Liver (tissue), 9 donors: Measurements from ENCODE around the gene PLCE1. TPM values are rescaled to one million over a fixed set of nuclear protein-coding genes. Genes with fewer than 3 reads are reported as not detected.

Experiments used
- DNase-seq: peaks from one replicate; pipeline ENCODE4 v3.0.0-alpha.2; 2017; ENCODE audit warnings: low spot score
- H3K27ac ChIP-seq, 2 donors: one replicate each; pipeline ENCODE4 v1.7.0; 2013; ENCODE audit warnings: inconsistent platforms in 2 of 2, low read length in 2 of 2, control low read depth in 1 of 2, low read depth in 1 of 2, mild to moderate bottlenecking in 1 of 2
- H3K27me3 ChIP-seq, 4 donors: one replicate each; pipeline versions ENCODE4 v1.6.1 to v1.7.0; 2013; ENCODE audit warnings: low read length in 3 of 4, inconsistent platforms in 1 of 4, mild to moderate bottlenecking in 1 of 4, moderate library complexity in 1 of 4; ENCODE audit not compliant: control insufficient read depth in 4 of 4, insufficient read depth in 4 of 4
- H3K36me3 ChIP-seq, 4 donors: one replicate each; pipeline versions ENCODE4 v1.6.1 to v1.7.0; 2013; ENCODE audit warnings: low read length in 3 of 4, mild to moderate bottlenecking in 3 of 4, low read depth in 1 of 4, moderate library complexity in 1 of 4; ENCODE audit not compliant: control insufficient read depth in 4 of 4, insufficient read depth in 3 of 4
- H3K4me1 ChIP-seq, 4 donors: one replicate each; pipeline versions ENCODE4 v1.6.1 to v1.7.0; 2013; ENCODE audit warnings: low read length in 3 of 4, mild to moderate bottlenecking in 3 of 4, moderate library complexity in 1 of 4; ENCODE audit not compliant: control insufficient read depth in 4 of 4, insufficient read depth in 4 of 4
- H3K4me3 ChIP-seq, 3 donors: one replicate each; pipeline versions ENCODE4 v1.6.1 to v1.7.0; 2013; ENCODE audit warnings: low read length in 3 of 3, control low read depth in 1 of 3, low read depth in 1 of 3, mild to moderate bottlenecking in 1 of 3
- H3K9ac ChIP-seq, 2 donors: one replicate each; pipeline ENCODE4 v1.7.0; 2013; ENCODE audit warnings: low read length in 2 of 2, mild to moderate bottlenecking in 2 of 2, moderate library complexity in 2 of 2, control low read depth in 1 of 2, low read depth in 1 of 2
- H3K9me3 ChIP-seq, 4 donors: one replicate each; pipeline versions ENCODE4 v1.6.1 to v1.7.0; 2013; ENCODE audit warnings: low read length in 3 of 4; ENCODE audit not compliant: control insufficient read depth in 4 of 4
- EGR1 ChIP-seq, 2 donors: IDR thresholded peaks; 2 replicates each; pipeline ENCODE4 v1.6.1; 2016 to 2018; ENCODE audit warnings: antibody characterized with exemption in 2 of 2, low read depth in 2 of 2
- FOXA1 ChIP-seq: IDR thresholded peaks from 2 replicates; pipeline ENCODE4 v1.6.1; 2016; ENCODE audit warnings: antibody characterized with exemption
- FOXA2 ChIP-seq: IDR thresholded peaks from 2 replicates; pipeline ENCODE4 v1.6.1; 2016; ENCODE audit warnings: antibody characterized with exemption
- HNF4A ChIP-seq, 2 donors: conservative IDR thresholded peaks; 2 replicates each; pipeline ENCODE4 v1.6.1; 2016; ENCODE audit warnings: antibody characterized with exemption in 2 of 2, mild to moderate bottlenecking in 2 of 2
- HNF4G ChIP-seq: IDR thresholded peaks from 2 replicates; pipeline ENCODE4 v1.6.1; 2016; ENCODE audit warnings: antibody characterized with exemption
- JUND ChIP-seq, 2 donors: IDR thresholded peaks; 2 replicates each; pipeline ENCODE4 v1.6.1; 2016; ENCODE audit warnings: antibody characterized with exemption in 2 of 2
- RXRA ChIP-seq, 2 donors: IDR thresholded peaks; 2 replicates each; pipeline ENCODE4 v1.6.1; 2017 to 2018; ENCODE audit warnings: antibody characterized with exemption in 2 of 2, mild to moderate bottlenecking in 1 of 2
- TAF1 ChIP-seq: conservative IDR thresholded peaks from 2 replicates; pipeline ENCODE4 v1.6.1; 2016; ENCODE audit warnings: antibody characterized with exemption, mild to moderate bottlenecking
- YY1 ChIP-seq: IDR thresholded peaks from 2 replicates; pipeline ENCODE4 v1.6.1; 2016; ENCODE audit warnings: antibody characterized with exemption, mild to moderate bottlenecking
- WGBS: extraction: QIAGEN DNeasy Blood & Tissue Kit; methylation state at CpG from one replicate; pipeline ENCODE4 v1.1.7; 2013; 5-methylcytosine and 5-hydroxymethylcytosine counted together
- polyA plus RNA-seq, 2 donors: library from polyadenylated mRNA; stranded (reverse) in 1 of 2; unstranded in 1 of 2; fragments of 200-250 nt in 1 of 2; fragments of >200 nt in 1 of 2; fragmentation: Nextera tagmentation in 1 of 2; extraction: Ambion mirVana in 1 of 2; gene quantifications; one replicate each; pipeline versions ENCODE4 v1.2.1 to v1.2.3, GENCODE V29; 2013 to 2015
- total RNA-seq, 2 donors: library from RNA; depleted of rRNA; stranded (reverse); fragments of >200 nt; gene quantifications; one replicate each; pipeline ENCODE4 v1.2.3, GENCODE V29; 2014
- TF ChIP-seq, protein P1 (sequence below): fragments of 150-350 bp; IDR thresholded peaks from 2 replicates; pipeline ENCODE4 v1.5.1; 2017; ENCODE audit warnings: improper control_type of control experiment, low read depth, low read length; ENCODE audit not compliant: missing input control
- TF ChIP-seq, protein P2 (sequence below): IDR thresholded peaks from 2 replicates; pipeline ENCODE4 v1.6.1; 2016; ENCODE audit warnings: antibody characterized with exemption
- TF ChIP-seq, protein P3 (sequence below): IDR thresholded peaks from 2 replicates; pipeline ENCODE4 v1.6.1; 2016; ENCODE audit warnings: antibody characterized with exemption, mild to moderate bottlenecking
- donor health status: healthy.
- donor health status: healthy.
- donor health status: healthy.
- donor health status: healthy.
- donor health status: healthy.

Gene PLCE1
- under 1 TPM; 0.28 to 0.75 TPM for total RNA-seq
- under 1 TPM; 0.23 to 0.50 TPM for polyA plus RNA-seq

DNA sequence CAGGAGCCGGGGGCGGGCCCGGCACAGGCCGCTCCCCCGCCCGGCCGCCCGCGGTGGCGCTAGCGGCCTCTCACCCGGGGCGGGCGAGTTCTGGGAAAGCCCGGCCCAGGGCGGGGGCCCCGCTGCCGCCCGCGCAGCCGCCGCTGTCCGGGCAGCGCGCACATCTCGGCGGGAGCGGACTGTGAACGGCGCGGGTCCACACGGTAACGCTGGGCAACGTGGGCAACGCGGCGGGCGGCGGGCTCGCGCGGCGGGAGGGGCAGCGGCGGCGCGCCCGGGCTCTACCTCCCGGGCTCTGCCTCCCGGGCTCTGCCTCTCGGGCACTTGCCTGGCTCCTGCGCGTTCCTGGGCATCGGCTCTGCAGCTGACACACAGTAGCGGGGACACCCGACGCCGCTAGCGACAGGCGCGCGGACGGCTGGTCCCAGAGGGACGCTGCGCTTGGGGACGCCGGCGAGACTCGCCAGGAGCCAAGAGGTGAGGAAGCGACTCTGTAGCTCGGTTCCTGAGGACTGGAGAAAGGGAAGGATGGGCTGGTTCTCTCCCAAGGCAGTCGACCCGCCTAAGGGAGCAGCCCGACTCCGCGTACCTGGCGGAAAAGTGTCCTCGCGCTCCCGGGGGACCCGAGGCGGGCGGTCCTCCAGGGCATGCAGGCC is at the start of gene PLCE1:
Gene PLCE1 (plus strand): TSS at position 150 of the 656 bp plus-strand sequence. CDS start 37,116 bp downstream, outside the sequence.
- H3K9ac ChIP-seq: no peak within 1 kb of the TSS
- TF ChIP-seq EGR1 (IDR thresholded peaks at IDR 0.05; ENCODE audit: low read depth in 2 of 2) (no peak), YY1 (no peak), JUND (IDR thresholded peaks at IDR 0.05) (no peak)
- TF ChIP-seq, protein P1, sequence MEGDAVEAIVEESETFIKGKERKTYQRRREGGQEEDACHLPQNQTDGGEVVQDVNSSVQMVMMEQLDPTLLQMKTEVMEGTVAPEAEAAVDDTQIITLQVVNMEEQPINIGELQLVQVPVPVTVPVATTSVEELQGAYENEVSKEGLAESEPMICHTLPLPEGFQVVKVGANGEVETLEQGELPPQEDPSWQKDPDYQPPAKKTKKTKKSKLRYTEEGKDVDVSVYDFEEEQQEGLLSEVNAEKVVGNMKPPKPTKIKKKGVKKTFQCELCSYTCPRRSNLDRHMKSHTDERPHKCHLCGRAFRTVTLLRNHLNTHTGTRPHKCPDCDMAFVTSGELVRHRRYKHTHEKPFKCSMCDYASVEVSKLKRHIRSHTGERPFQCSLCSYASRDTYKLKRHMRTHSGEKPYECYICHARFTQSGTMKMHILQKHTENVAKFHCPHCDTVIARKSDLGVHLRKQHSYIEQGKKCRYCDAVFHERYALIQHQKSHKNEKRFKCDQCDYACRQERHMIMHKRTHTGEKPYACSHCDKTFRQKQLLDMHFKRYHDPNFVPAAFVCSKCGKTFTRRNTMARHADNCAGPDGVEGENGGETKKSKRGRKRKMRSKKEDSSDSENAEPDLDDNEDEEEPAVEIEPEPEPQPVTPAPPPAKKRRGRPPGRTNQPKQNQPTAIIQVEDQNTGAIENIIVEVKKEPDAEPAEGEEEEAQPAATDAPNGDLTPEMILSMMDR: peak; percentile 3
- TF ChIP-seq, protein P2, sequence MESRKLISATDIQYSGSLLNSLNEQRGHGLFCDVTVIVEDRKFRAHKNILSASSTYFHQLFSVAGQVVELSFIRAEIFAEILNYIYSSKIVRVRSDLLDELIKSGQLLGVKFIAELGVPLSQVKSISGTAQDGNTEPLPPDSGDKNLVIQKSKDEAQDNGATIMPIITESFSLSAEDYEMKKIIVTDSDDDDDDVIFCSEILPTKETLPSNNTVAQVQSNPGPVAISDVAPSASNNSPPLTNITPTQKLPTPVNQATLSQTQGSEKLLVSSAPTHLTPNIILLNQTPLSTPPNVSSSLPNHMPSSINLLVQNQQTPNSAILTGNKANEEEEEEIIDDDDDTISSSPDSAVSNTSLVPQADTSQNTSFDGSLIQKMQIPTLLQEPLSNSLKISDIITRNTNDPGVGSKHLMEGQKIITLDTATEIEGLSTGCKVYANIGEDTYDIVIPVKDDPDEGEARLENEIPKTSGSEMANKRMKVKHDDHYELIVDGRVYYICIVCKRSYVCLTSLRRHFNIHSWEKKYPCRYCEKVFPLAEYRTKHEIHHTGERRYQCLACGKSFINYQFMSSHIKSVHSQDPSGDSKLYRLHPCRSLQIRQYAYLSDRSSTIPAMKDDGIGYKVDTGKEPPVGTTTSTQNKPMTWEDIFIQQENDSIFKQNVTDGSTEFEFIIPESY: no peak

DNA sequence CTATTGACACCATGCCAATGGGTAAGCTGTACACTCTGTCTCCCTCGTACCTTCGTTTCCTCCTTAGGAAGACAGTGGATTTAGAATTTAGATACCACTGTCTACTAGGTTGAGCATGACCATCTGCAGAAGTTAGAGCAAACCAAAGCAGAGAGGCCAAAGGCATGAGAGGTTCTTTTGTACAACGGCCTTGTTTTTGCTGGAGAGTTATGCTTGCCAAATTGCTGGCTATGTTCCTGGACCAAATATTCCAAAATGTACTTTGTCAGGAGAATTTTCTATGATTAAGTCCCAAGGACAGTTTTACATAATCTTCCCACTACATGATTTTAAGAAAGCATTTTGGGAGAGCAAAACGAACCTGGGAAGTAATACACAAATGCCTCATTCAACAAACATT is 47.9 kb upstream of the PLCE1 start:
- H3K9ac ChIP-seq: no peak overlapping the region
- H3K27me3 ChIP-seq: no peaks in the 10 kb centered on the region
- H3K36me3 ChIP-seq: no peaks in the 10 kb centered on the region
- H3K9me3 ChIP-seq: no peaks in the 10 kb centered on the region
- no peak overlapping the region for H3K4me3 ChIP-seq
- no peaks in the 10 kb centered on the region for H3K4me1 ChIP-seq
- WGBS: 87% methylated on average over 4 of the region's 4 CpGs
- H3K27ac ChIP-seq: no peak overlapping the region
- no peak for DNase-seq
- TF ChIP-seq HNF4G: no peak
- TF ChIP-seq, protein P3, sequence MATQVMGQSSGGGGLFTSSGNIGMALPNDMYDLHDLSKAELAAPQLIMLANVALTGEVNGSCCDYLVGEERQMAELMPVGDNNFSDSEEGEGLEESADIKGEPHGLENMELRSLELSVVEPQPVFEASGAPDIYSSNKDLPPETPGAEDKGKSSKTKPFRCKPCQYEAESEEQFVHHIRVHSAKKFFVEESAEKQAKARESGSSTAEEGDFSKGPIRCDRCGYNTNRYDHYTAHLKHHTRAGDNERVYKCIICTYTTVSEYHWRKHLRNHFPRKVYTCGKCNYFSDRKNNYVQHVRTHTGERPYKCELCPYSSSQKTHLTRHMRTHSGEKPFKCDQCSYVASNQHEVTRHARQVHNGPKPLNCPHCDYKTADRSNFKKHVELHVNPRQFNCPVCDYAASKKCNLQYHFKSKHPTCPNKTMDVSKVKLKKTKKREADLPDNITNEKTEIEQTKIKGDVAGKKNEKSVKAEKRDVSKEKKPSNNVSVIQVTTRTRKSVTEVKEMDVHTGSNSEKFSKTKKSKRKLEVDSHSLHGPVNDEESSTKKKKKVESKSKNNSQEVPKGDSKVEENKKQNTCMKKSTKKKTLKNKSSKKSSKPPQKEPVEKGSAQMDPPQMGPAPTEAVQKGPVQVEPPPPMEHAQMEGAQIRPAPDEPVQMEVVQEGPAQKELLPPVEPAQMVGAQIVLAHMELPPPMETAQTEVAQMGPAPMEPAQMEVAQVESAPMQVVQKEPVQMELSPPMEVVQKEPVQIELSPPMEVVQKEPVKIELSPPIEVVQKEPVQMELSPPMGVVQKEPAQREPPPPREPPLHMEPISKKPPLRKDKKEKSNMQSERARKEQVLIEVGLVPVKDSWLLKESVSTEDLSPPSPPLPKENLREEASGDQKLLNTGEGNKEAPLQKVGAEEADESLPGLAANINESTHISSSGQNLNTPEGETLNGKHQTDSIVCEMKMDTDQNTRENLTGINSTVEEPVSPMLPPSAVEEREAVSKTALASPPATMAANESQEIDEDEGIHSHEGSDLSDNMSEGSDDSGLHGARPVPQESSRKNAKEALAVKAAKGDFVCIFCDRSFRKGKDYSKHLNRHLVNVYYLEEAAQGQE: no peak
- no peak for TF ChIP-seq EGR1 (IDR thresholded peaks at IDR 0.05; ENCODE audit: low read depth in 2 of 2)
- no peak for TF ChIP-seq JUND (IDR thresholded peaks at IDR 0.05)
- TF ChIP-seq TAF1: no peak
- TF ChIP-seq FOXA2: no peak
- TF ChIP-seq RXRA (IDR thresholded peaks at IDR 0.05): no peak
- TF ChIP-seq HNF4A (conservative IDR thresholded peaks at IDR 0.05): no peak
- TF ChIP-seq, protein P2: no peak
- no peak for TF ChIP-seq FOXA1
- TF ChIP-seq, protein P1: no peak

More for the DNA sequence above, at the start of gene PLCE1:
- H3K36me3 ChIP-seq: no peaks in the 10 kb centered on the region
- H3K27me3 ChIP-seq: peaks cover 0 to 17% (median 3%) of the 10 kb centered on the region in 4 donors
- 3% methylated on average over 83 of the region's 83 CpGs for WGBS
- H3K9me3 ChIP-seq: peaks cover 0 to 2% (median 0%) of the 10 kb centered on the region in 4 donors
- peak within 1 kb of the TSS; percentile 16 to 68 (median 60) for H3K4me3 ChIP-seq
- peaks cover 3 to 12% (median 8%) of the 10 kb centered on the region in 4 donors for H3K4me1 ChIP-seq
- no peak within 1 kb of the TSS for H3K27ac ChIP-seq
- no peak for DNase-seq
